ENCODE results near the gene SAMD1. TPM values are rescaled to one million over a fixed set of nuclear protein-coding genes. Genes with fewer than 3 reads are reported as not detected.

SAMD1 gene
- total RNA-seq, 2 experiments from 2014 or later = 62.1 to 66.9 TPM

GRCh38 chr19:14093117-14093823, 2.7 kb upstream of the SAMD1 start:
- H3K4me1 Mint-ChIP-seq (ENCODE audit: low read depth) = peaks cover 16% of the 10 kb centered on the region
- ATAC-seq (no peak), DNase-seq (no peak)
- H3K4me3 Mint-ChIP-seq = peak overlapping the region; percentile 43
- peaks cover 32% of the 10 kb centered on the region for H3K36me3 Mint-ChIP-seq (ENCODE audit: low read depth)
- POLR2A ChIA-PET = interaction anchor here (1.1 to 1.6 kb wide), 4 partner anchors 12 to 19 kb away, joined by 3 to 5 read pairs (median 4); a partner anchor contains a TSS
- CTCF ChIA-PET = interaction anchor here (0.7 to 3.7 kb wide), 4 partner anchors 12 to 43 kb away, joined by 3 to 29 read pairs (median 6); partner anchors contain the start of genes ASF1B and MISP3
- no peaks in the 10 kb centered on the region for H3K27me3 Mint-ChIP-seq
- H3K9me3 Mint-ChIP-seq = peaks cover 11% of the 10 kb centered on the region
- H3K27ac Mint-ChIP-seq = peak overlapping the region; percentile 30
- TF ChIP-seq, protein P1, sequence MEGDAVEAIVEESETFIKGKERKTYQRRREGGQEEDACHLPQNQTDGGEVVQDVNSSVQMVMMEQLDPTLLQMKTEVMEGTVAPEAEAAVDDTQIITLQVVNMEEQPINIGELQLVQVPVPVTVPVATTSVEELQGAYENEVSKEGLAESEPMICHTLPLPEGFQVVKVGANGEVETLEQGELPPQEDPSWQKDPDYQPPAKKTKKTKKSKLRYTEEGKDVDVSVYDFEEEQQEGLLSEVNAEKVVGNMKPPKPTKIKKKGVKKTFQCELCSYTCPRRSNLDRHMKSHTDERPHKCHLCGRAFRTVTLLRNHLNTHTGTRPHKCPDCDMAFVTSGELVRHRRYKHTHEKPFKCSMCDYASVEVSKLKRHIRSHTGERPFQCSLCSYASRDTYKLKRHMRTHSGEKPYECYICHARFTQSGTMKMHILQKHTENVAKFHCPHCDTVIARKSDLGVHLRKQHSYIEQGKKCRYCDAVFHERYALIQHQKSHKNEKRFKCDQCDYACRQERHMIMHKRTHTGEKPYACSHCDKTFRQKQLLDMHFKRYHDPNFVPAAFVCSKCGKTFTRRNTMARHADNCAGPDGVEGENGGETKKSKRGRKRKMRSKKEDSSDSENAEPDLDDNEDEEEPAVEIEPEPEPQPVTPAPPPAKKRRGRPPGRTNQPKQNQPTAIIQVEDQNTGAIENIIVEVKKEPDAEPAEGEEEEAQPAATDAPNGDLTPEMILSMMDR (IDR thresholded peaks at IDR 0.05) = no peak
- intact Hi-C loops (cut with micrococcal nuclease) = no loop called here

DNA sequence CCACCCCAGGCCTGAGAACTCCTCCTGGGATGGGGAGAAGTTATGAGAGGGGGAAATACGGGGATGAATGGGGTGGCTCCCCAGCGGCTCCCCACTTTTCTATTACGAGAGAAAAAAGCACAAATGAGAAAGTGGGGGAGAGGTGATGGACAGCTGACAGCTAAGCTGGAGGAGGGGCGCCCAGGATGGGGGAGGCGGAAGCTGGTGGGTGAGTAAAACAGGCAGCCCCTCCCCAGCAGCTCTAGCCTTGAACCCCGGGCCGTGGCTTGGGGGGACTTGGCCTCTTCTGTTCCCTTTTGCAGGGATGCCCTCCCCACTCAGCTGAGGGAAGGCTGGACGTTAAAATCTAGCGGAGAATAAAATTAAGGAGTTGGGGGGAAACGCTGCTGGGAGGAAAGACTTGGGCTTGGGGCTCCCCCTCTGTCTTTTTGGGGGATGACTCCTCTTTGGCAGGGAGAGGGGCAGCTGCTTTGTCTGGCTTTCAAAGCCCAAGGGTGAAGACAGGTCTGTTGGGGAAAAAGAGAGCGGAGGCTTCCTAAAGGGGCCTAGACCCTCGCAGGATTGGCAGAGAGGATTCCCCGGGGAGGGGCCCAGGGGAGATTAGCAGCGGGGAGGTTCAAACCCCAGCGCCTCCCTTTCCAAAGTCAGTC, 1.4 kb upstream of the SAMD1 start:
- H3K36me3 Mint-ChIP-seq (ENCODE audit: low read depth) = peaks cover 36% of the 10 kb centered on the region
- H3K9me3 Mint-ChIP-seq = peaks cover 11% of the 10 kb centered on the region
- no peaks in the 10 kb centered on the region for H3K27me3 Mint-ChIP-seq
- intact Hi-C loops (cut with micrococcal nuclease) = no loop called here
- H3K4me1 Mint-ChIP-seq (ENCODE audit: low read depth) = peaks cover 16% of the 10 kb centered on the region
- ChIA-PET CTCF (interaction anchor here (1.3 to 3.7 kb wide), 4 partner anchors 12 to 45 kb away, joined by 4 to 29 read pairs (median 7); partner anchors contain the start of genes ASF1B and MISP3), POLR2A (interaction anchor here (1.0 to 1.7 kb wide), 6 partner anchors 8 to 29 kb away, joined by 3 to 7 read pairs (median 4); a partner anchor contains a TSS)
- TF ChIP-seq, protein P1 (IDR thresholded peaks at IDR 0.05) = no peak
- peak overlapping the region; percentile 97 for H3K27ac Mint-ChIP-seq
- DNase-seq (peak; percentile 79), ATAC-seq (peak; percentile 19)
- peak overlapping the region; percentile 82 for H3K4me3 Mint-ChIP-seq

- H3K36me3 Mint-ChIP-seq (ENCODE audit: low read depth) = peaks cover 37% of the 10 kb centered on the region
- no peaks in the 10 kb centered on the region for H3K27me3 Mint-ChIP-seq
- H3K9me3 Mint-ChIP-seq = peaks cover 11% of the 10 kb centered on the region
- DNase-seq = peak; percentile 79
- peak overlapping the region; percentile 97 for H3K27ac Mint-ChIP-seq
- TF ChIP-seq, protein P1 (IDR thresholded peaks at IDR 0.05) = no peak
- peaks cover 16% of the 10 kb centered on the region for H3K4me1 Mint-ChIP-seq (ENCODE audit: low read depth)
- peak; percentile 72 for ATAC-seq
- ChIA-PET CTCF (interaction anchor here (1.3 to 3.7 kb wide), 4 partner anchors 12 to 46 kb away, joined by 4 to 29 read pairs (median 7); partner anchors contain the start of genes ASF1B and MISP3), POLR2A (interaction anchor here (0.6 to 1.7 kb wide), 7 partner anchors 7 to 118 kb away, joined by 3 to 7 read pairs (median 4); a partner anchor contains a TSS)
- peak overlapping the region; percentile 82 for H3K4me3 Mint-ChIP-seq
- intact Hi-C loops (cut with micrococcal nuclease) = no loop called here
Observed at GRCh38 chr19:14091081-14091812, 696 bp upstream of the SAMD1 start.

DNA sequence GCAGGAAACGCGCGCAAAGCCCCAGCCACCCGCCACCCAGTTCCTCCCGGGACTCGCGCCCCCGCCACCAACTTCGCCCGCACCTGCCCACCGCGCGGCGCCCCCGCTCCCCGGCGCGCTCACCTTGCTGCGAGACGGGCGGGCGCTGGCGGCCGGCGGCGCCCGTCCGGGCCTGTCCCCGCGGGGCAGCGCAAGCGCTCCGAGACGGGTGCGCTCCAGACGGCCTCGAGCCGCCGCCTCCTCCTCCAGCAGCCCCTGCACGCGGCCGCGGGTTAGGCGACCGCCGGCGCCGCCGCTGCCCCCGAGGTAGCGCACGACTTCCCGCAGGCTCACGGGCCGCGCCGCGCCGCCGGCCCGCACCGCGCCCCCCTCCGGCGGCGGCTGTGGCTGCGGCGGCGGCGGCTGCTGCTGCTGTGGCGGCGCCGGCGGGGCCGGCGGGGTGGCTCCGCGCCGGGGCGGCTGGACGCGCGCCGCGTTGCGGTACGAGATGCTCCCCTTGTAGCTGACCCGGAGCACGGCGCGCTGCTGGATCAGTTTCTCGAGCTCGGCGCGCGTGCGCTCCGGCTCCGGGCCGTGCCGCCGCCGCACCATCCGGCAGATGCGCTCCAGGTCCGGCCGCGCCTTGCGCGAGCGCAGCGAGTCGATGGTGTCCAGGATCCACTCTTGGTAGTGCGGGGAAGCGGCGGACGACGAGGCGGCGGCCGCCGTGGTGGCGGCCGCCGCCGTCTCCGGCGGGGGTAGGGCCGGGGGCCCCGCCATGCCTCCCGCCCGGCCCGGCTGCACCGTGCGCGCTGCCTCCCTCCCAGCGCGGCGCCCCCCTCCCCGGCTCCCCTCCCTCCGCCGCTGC, 666 bp downstream of the SAMD1 start:
- Mint-ChIP-seq H3K27me3 (no peaks in the 10 kb centered on the region), H3K9me3 (peaks cover 11% of the 10 kb centered on the region), H3K36me3 (ENCODE audit: low read depth) (peaks cover 37% of the 10 kb centered on the region), H3K4me1 (ENCODE audit: low read depth) (peaks cover 16% of the 10 kb centered on the region), H3K27ac (peak overlapping the region; percentile 75), H3K4me3 (peak overlapping the region; percentile 77)
- TF ChIP-seq, protein P1 (IDR thresholded peaks at IDR 0.05) = no peak
- DNase-seq (peak; percentile 64), ATAC-seq (no peak)
- CTCF ChIA-PET = interaction anchor here (0.6 to 4.3 kb wide), 4 partner anchors 17 to 228 kb away, joined by 3 to 16 read pairs (median 3); partner anchors contain the start of genes ASF1B and MISP3
- intact Hi-C loops (cut with micrococcal nuclease) = no loop called here
- POLR2A ChIA-PET = interaction anchor here (0.9 to 2.5 kb wide), 3 partner anchors 13 to 24 kb away, joined by 3 to 9 read pairs (median 3); no protein-coding TSS in a partner anchor

All from activated CD8-positive, alpha-beta T cell treated with anti-CD3 and anti-CD28 coated beads for 36 hours (primary cell).